BJ (cell line): ENCODE data around the gene SRP54. TPM values are rescaled to one million over a fixed set of nuclear protein-coding genes. Genes with fewer than 3 reads are reported as not detected.
"Not testable (repeated sequence)": the region's sequence is repeated elsewhere in the genome, so short reads cannot be mapped to it uniquely, and the experiment has no call there.

Source experiments
- CTCF ChIA-PET: fragments of 350-600 bp; formaldehyde crosslinking; extraction: SDS; loops from one replicate; lab custom pipeline; 2021; ENCODE audit warnings: antibody characterized with exemption, inconsistent platforms; lab: Yijun Ruan, JAX
- POLR2A ChIA-PET: fragments of 300-600 bp; sonication (Branson Sonifier 250); formaldehyde crosslinking; extraction: SDS; loops from one replicate; lab custom pipeline; 2021; ENCODE audit warnings: antibody characterized with exemption; lab: Charles Lee
- DNase-seq: peaks from one replicate; pipeline ENCODE4 v3.0.0-alpha.2; 2011; ENCODE audit warnings: low read depth
- H3K27me3 ChIP-seq: 2 replicates; pipeline ENCODE4 v1.6.0; 2011; ENCODE audit warnings: low read length; ENCODE audit not compliant: control insufficient read depth, insufficient read depth
- H3K36me3 ChIP-seq: 2 replicates; pipeline ENCODE4 v1.5.1; 2011; ENCODE audit warnings: low read length; ENCODE audit not compliant: control insufficient read depth, insufficient read depth
- H3K4me3 ChIP-seq: 2 replicates; pipeline ENCODE4 v1.5.1; 2011; ENCODE audit warnings: low read depth, mild to moderate bottlenecking, control low read depth, low read length
- polyA plus RNA-seq: library from polyadenylated mRNA; depleted of rRNA; stranded (reverse); fragments of >200 nt; gene quantifications from 2 replicates; pipeline ENCODE4 v1.2.3, GENCODE V29; 2011
- TF ChIP-seq, protein P1 (sequence below): IDR thresholded peaks from 2 replicates; pipeline ENCODE4 v1.5.1; 2011; ENCODE audit warnings: low read depth, mild to moderate bottlenecking, control low read depth, inconsistent platforms, low read length, moderate library complexity; ENCODE audit not compliant: insufficient read depth

The SRP54 gene
- polyA plus RNA-seq, 1 experiment = 25.6 TPM

DNA sequence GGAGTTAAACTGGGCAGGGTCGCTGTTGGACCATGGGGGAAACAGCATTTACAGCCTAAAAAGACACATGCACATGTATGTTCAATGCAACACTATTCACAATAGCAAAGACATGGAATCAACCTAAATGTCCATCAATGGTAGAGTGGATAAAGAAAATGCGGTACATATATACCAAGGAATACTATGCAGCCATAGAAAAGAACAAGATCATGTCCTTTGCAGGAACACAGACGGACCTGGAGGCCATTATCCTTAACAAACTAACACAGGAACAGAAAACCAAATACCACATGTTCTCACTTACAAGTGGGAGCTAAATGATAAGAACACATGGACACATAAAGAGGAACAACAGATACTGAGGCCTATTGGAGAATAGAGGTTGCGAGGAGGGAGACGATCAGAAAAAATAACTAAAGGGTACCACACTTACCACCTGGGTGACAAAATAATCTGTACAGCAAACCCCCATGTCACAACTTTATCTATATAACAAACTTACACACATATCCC is 25.0 kb upstream of the SRP54 start:
- CTCF ChIA-PET = no interaction called here
- POLR2A ChIA-PET = no interaction called here

DNA sequence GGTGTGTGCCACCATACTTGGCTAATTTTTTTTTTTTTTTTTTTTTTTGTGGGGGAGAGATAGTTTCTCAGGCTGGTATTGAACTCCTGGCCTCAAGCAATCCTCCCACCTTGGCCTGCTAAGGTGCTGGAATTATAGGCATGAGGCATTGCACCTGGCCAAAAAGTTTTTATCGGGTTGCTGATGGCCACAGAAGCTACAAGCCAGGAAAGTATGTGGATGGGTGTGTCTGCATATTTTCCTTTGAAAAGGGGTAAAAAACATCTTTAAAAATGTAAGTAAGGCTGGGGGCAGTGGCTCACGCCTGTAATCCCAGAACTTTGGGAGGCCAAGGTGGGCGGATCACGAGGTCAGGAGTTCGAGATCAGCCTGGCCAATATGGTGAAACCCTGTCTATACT is 20.7 kb upstream of the SRP54 start:
- POLR2A ChIA-PET, H3K27me3 ChIP-seq, H3K4me3 ChIP-seq, CTCF ChIA-PET, DNase-seq, H3K36me3 ChIP-seq: not testable (repeated sequence)

More for the DNA sequence above, 25.0 kb upstream of the SRP54 start:
- H3K27me3 ChIP-seq = no peaks in the 10 kb centered on the region
- TF ChIP-seq, protein P1, sequence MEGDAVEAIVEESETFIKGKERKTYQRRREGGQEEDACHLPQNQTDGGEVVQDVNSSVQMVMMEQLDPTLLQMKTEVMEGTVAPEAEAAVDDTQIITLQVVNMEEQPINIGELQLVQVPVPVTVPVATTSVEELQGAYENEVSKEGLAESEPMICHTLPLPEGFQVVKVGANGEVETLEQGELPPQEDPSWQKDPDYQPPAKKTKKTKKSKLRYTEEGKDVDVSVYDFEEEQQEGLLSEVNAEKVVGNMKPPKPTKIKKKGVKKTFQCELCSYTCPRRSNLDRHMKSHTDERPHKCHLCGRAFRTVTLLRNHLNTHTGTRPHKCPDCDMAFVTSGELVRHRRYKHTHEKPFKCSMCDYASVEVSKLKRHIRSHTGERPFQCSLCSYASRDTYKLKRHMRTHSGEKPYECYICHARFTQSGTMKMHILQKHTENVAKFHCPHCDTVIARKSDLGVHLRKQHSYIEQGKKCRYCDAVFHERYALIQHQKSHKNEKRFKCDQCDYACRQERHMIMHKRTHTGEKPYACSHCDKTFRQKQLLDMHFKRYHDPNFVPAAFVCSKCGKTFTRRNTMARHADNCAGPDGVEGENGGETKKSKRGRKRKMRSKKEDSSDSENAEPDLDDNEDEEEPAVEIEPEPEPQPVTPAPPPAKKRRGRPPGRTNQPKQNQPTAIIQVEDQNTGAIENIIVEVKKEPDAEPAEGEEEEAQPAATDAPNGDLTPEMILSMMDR = no peak
- DNase-seq = no peak
- peaks cover 2% of the 10 kb centered on the region for H3K36me3 ChIP-seq
- no peak overlapping the region for H3K4me3 ChIP-seq

DNA sequence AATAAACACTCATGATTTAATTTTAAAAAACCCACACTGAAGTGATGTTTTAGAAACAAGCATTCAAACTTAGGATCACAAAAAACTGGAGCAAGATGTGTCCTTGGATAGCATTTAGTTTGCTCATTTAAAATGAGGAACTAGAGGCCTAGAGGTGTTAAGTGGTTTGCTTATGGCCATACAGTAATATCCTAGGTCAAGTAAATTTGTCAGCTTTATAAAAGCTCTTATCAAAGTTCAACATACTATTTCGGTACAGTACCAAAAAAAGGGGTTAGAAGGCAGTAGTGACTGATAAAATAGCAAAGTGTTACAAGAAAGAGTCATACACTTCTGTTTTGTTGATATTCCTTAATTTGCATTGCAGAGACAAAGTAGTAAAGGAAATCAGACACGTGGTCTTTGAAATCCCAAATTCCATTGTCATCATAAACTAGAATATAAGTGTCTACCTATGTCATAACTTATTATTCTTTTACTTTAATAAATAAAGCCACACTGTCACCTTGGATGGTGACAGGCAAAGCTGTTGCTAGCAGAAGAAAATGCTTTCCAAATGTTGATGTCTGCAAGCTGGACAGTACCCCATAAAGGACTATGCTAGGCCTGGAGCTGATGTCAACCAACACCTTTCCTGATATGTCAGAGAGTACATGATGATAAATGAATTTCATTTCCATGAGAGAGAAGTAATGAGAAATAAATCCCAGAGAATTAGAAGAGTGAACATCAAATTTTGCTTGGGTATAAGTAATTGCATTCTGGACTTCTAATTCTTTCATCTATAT is 17.6 kb upstream of the SRP54 start:
- Histone ChIP-seq H3K27me3 (no peaks in the 10 kb centered on the region), H3K36me3 (peaks cover 2% of the 10 kb centered on the region), H3K4me3 (no peak overlapping the region)
- POLR2A ChIA-PET = no interaction called here
- CTCF ChIA-PET = no interaction called here
- TF ChIP-seq, protein P1 = no peak
- DNase-seq = no peak

DNA sequence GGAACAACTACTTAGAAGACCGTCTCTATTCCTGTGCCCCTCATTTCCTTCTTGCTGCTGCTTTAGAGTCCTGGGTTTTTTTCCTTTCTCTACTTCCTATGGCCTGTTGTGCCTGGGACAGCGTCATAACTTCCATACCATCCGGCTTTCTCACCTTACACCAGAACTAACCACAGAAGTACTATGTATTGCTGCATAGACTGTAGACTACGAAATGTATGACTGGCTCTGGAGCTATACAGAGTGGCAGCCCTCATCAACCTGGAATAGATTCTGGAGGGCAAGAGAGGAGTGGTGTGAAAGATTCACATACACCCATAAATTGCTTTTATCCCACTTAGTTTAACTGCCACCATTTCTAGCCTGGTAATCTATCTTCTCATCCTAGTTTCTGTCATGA is 16.9 kb upstream of the SRP54 start:
- DNase-seq = no peak
- Histone ChIP-seq H3K27me3 (no peaks in the 10 kb centered on the region), H3K4me3 (no peak overlapping the region), H3K36me3 (peaks cover 2% of the 10 kb centered on the region)
- ChIA-PET POLR2A (no interaction called here), CTCF (no interaction called here)
- TF ChIP-seq, protein P1 = no peak

DNA sequence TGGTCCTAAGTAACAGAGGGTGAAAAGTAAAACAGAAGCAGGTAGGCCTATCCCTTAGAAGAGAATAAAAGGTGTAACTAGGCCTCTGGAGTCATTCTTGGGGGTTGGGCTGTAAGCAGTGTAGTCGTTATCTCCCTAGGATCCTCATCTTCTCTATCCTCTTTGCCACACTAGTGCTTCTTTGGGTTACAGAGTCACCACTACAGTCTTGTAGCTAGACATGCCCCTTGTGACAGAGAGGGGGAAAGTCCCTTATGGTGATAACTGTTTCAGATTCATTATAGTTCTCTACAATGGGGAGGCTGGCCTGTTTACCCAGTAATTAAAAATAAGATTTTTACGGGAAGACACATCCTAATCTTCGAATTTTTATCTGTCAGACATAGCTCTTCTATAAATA is 16.4 kb upstream of the SRP54 start:
- no peak for DNase-seq
- TF ChIP-seq, protein P1 = no peak
- CTCF ChIA-PET = no interaction called here
- Histone ChIP-seq H3K4me3 (no peak overlapping the region), H3K27me3 (no peaks in the 10 kb centered on the region), H3K36me3 (peaks cover 2% of the 10 kb centered on the region)
- POLR2A ChIA-PET = no interaction called here
